ENCODE measurements around the gene BFSP2.

The BFSP2 gene

DNA sequence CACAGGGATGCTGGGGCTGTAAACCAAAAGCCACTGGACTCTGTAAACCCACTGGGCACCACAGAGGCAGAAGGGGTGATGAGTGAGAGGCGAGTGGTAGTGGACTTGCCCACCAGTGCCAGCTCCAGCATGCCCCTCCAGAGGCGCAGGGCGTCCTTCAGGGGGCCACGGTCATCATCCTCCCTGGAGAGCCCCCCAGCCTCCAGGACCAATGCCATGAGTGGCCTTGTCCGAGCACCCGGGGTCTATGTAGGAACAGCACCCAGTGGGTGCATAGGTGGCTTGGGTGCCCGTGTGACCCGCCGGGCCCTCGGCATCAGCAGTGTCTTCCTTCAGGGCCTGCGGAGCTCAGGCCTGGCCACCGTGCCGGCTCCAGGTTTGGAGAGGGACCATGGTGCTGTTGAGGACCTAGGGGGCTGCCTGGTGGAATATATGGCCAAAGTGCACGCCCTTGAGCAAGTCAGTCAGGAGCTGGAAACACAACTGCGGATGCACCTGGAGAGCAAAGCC lies at the start of gene BFSP2:
Gene BFSP2 (plus strand): TSS at position 51 of the 510 bp plus-strand sequence. CDS start 28 bp downstream, at position 79.
- DNase-seq (ENCODE audit: low read depth in 2 of 2) = no peak

DNA sequence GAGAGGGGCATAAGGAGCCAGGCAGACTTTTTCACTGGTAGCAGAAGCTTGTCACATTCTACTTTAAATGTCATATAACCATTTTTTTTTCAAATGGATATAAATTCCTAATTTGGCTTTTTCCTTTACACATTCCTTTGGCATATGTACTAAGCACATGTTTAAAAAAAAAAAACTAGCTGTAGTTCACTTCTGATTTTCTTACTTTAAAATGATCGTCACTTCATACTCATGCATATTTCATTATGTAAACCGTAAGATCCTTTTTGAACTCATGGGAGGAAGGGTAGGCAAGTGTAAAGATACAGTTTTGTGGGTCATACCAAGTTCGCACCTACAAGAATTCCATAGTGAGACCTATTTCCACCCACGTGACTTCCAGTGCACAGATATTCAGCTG lies 45.1 kb upstream of the BFSP2 start:
- no peak for DNase-seq (ENCODE audit: low read depth in 2 of 2)

- DNase-seq (ENCODE audit: low read depth in 2 of 2) = no peak
These were observed 39.4 kb upstream of the BFSP2 start for GRCh38 chr3:133360476-133360875.

GRCh38 chr3:133361011-133361410 lies 38.8 kb upstream of the BFSP2 start:
- no peak for DNase-seq (ENCODE audit: low read depth in 2 of 2)

GRCh38 chr3:133361435-133361834 lies 38.4 kb upstream of the BFSP2 start:
- DNase-seq (ENCODE audit: low read depth in 2 of 2) = no peak

- DNase-seq (ENCODE audit: low read depth in 2 of 2) = no peak
These were observed 37.3 kb upstream of the BFSP2 start for GRCh38 chr3:133362539-133362938.

DNA sequence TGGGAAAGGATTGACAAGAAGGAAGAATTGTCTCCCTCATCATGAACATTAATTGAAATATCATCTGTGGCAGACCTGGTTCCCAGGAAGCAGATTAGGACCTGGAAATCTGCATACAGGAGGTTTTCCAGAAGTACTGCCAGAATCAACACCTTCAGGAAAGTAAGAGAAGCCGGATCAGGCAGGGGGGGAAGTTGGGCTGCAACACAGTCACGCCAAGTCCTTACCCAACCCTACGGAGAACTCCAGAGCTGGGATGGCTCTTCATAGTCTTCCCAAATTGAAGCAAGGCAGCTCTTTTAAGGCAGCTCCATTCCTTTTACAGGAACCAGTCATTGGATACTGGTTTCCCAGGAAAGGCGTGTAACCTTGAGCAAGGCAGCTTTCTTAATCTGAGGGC lies 35.2 kb upstream of the BFSP2 start:
- DNase-seq (ENCODE audit: low read depth in 2 of 2) = no peak

DNA sequence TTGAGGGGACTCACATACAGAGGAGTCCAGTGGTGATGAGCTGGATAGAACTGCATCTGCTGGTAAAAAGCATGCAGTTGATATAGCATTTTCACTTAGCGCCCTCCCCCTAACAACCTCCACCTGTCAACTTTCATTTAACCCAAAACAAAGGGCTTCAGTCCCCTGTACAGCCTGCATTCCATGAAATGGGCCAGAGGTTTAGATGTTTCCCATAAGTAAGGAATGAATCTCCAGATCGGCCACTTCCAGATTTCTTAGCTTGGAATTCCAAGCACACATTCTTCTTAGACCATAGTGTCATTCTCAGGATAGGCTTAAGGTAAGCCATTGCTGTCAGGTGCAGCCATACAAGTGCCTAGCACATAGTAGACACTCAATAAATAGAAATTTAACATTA lies 32.9 kb upstream of the BFSP2 start:
- no peak for DNase-seq (ENCODE audit: low read depth in 2 of 2)

- DNase-seq (ENCODE audit: low read depth in 2 of 2) = no peak
These were observed 32.5 kb upstream of the BFSP2 start for GRCh38 chr3:133367403-133367802.

GRCh38 chr3:133367956-133368355 lies 31.9 kb upstream of the BFSP2 start:
- no peak for DNase-seq (ENCODE audit: low read depth in 2 of 2)

DNA sequence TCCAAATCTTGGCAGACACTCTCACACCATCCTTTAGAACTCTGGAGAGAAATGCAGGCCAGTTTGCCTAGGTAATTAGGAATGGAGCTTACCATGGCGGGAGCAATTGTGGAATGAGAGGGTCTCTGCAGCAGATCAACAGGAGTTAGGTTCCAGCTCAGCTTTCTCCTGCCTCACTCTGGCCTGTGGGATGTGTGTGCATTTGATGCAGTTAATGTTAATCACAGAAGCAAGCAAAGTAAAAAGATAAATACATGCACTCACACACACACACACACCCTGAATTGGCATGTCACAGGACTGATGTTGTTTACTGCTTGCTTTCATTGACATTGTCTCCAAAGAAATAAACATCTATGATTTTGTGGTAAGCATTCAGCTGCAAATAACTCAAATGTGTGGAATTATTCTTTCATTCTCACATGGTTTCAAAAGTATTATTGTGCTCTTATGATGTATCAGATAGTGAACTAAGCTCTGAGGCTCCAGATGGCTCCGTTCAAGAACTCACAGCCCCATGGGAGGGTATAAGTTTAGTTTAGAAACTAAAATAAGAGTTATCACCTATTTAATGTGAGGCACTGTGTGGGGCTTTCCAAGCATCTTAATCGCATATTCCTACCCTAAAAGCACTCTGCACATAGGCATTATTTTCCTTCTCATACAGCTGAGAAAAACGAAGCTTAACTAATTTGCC lies 31.3 kb upstream of the BFSP2 start:
- DNase-seq (ENCODE audit: low read depth in 2 of 2) = no peak

GRCh38 chr3:133369068-133369440 lies 30.8 kb upstream of the BFSP2 start:
- no peak for DNase-seq (ENCODE audit: low read depth in 2 of 2)

DNA sequence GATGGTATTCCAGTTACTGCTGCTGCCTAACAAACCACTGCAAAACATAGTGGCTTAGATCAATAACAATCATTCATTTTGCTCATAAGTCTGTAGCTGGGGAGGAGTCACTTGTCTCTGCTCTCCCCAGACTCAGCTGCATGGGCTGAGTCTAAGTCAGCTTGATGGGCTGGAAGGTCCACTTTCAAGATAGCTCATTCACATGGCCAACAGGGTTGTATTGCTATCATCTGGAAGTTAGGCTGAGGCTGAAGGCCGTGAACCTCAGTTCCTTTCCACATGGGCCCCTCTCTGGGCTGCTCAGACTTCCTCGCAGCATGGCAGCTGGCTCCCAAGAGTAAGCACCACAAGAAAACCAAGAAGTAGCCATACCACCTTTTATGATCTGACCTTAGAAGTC lies 28.7 kb upstream of the BFSP2 start:
- DNase-seq (ENCODE audit: low read depth in 2 of 2) = no peak

GRCh38 chr3:133371676-133372075 lies 28.2 kb upstream of the BFSP2 start:
- no peak for DNase-seq (ENCODE audit: low read depth in 2 of 2)

DNA sequence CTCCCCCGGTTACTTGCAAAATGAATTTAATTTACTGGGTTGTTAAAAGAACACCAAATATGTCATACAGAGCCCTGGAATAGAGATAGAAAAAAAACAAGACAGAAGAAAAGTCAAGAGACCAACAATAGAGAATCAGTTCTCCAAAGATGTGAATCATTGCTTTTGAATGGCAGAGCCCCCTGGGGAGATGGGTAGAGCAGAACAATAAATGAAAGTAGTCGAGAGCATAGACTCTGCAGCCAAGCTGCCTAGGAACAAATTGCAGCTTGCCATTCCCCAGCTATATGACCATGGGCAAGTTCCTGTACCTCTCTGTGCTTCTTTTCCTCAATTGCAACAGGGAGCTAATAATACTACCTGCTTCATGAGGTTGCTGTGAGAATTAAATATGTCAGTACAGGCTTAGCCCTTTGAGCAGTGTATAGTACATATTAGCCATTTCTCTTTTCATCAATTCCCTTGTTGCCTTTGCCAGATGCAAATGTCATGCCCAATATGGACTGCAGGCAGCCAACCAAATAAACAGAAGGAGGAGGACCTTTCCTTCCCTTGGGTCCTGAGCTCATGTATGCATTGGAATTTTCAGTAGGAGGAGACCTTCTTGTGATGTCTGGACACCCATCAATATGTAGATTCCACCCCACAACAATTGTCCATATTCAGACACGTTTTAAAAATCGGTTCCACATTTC lies 25.0 kb upstream of the BFSP2 start:
- DNase-seq (ENCODE audit: low read depth in 2 of 2) = no peak

DNA sequence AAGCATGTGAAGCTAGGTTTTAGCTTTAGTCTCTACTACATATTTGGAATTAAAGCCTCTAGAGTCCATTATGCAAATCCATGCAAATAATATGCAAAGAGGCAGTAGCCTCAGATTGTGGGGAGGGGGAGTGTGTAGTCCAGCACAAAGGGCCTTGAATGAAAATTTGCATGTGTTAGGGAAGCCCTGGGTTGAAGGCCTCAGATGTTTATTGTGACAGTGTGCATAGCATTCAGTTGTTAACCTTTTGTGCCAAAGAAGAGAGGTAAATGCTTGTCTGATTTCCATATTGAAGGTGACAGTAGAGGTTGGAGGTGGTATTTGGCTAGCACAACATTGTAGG lies 24.5 kb upstream of the BFSP2 start:
- no peak for DNase-seq (ENCODE audit: low read depth in 2 of 2)

DNA sequence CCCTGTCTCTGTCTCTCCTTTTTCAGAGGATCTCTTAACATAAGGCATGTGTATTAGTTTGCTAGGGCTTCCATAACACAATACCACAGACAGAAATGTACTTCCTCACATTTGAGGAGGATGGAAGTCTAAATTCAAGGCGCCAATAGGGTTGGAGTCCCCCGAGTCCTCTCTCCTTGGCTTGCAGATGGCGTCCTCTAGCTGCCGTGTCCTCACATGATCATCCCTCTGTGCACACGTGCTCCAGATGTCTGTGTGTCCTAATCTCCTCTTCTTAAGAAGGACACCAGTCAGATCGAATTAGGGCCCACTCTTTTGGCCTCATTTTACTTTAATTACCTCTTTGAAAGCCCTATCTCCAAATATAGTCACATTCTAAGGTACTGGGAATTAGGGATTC lies 23.0 kb upstream of the BFSP2 start:
- no peak for DNase-seq (ENCODE audit: low read depth in 2 of 2)

DNA sequence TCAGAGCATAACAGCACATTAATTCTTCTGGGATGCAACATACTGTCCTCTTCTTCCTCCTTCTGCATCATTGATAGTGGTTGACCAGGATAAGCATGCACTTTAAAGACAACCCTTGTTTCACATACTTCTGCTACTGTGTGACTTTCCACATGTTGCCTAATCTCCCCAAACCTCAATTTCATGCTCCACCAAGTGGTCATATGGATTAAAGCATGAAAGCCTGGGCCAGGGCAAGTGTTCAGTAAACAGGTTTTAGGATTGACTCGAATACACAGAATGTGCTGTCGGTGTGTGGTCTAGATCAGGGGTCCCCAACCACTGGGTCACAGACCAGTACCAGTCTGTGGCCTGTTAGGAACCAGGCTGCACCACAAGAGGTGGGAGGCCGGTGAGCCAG lies 22.5 kb upstream of the BFSP2 start:
- no peak for DNase-seq (ENCODE audit: low read depth in 2 of 2)

DNA sequence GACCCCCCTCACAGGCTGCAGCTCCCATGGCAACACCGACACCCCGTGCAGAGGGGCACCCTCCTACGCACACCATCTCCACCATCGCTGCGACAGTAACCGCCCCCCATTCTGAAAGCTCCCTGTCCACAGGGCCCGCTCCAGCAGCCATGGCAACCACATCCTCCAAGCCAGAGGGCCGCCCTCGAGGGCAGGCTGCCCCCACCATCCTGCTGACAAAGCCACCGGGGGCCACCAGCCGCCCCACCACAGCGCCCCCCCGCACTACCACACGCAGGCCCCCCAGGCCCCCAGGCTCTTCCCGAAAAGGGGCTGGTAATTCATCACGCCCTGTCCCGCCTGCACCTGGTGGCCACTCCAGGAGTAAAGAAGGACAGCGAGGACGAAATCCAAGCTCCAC lies 19.9 kb upstream of the BFSP2 start:
- no peak for DNase-seq (ENCODE audit: low read depth in 2 of 2)

DNA sequence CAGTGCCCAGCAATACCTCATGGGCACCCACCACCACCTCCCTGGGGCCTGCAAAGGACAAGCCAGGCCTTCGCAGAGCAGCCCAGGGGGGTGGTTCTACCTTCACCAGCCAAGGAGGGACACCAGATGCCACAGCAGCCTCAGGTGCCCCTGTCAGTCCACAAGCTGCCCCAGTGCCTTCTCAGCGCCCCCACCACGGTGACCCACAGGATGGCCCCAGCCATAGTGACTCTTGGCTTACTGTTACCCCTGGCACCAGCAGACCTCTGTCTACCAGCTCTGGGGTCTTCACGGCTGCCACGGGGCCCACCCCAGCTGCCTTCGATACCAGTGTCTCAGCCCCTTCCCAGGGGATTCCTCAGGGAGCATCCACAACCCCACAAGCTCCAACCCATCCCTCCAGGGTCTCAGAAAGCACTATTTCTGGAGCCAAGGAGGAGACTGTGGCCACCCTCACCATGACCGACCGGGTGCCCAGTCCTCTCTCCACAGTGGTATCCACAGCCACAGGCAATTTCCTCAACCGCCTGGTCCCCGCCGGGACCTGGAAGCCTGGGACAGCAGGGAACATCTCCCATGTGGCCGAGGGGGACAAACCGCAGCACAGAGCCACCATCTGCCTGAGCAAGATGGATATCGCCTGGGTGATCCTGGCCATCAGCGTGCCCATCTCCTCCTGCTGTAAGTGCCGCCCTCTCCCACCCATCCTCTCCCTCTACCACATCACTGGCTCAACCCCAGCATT lies 19.2 kb upstream of the BFSP2 start:
- no peak for DNase-seq (ENCODE audit: low read depth in 2 of 2)

DNA sequence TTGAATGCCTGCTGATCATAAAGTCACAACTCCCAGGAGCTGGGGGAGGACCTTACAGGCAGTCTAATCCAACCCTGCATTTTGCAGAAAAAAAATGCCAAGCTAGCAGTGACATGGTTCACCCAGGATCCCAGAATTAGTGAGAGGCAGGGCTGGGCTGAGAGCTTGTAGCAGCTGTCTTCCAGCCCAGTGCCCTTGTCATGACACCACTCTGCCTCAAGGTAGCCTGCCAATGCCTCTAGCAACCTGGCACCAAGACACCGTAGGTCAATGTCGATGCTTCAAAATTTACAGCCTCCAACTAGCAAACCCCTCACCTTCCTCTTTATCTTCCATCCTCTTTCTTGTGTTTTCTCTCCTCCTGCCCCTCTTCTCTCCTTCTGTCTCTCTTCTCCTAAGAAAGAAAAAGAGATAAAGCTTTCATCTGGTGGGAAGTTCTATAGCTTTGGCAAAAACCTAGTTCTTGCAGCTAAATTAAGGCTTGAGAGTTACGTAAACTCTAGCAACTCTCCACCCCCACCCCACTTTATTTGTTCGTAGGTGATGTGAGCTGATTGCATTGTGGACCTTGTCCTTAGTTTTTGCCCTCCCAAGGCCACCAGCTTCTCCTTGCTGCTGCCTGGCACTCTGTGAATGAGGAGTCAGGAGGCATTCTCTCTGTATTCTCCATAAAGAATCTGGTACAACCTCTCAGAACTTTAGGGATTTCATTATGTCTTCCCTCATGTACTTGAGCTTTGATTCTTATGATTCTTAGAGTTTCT lies 18.3 kb upstream of the BFSP2 start:
- DNase-seq (ENCODE audit: low read depth in 2 of 2) = no peak

- no peak for DNase-seq (ENCODE audit: low read depth in 2 of 2)
These were observed 16.7 kb upstream of the BFSP2 start for GRCh38 chr3:133383175-133383574.
